ENCODE results near the gene SLC26A11. TPM values are rescaled to one million over a fixed set of nuclear protein-coding genes. Genes with fewer than 3 reads are reported as not detected.

The SLC26A11 gene
- total RNA-seq, 1 experiment from 2014 or later: 37.1 TPM

DNA sequence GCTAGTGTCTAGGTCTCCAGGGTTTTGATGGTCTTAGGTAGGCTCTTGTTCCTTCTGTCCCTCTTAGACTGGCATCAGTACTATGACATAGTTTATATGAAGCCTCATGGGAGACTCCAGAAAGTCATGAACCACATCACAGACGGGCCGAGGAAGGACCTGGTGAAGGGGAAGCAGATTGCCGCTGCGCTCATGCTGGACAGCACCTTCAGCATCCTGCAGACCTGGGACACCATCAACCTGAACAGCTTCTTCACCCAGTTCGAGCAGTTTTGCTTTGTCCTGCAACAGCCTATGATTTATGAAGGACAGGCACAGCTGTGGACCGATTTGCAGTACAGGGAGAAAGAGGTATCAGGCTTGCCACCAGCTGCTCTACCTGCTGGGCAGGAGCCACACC is 74.4 kb downstream of the SLC26A11 start:
- no peak for DNase-seq
- Mint-ChIP-seq H3K4me1 (ENCODE audit: low read depth, unreplicated experiment) (no peaks in the 10 kb centered on the region), H3K36me3 (ENCODE audit: insufficient read depth, unreplicated experiment) (peaks cover 63% of the 10 kb centered on the region), H3K27ac (ENCODE audit: unreplicated experiment) (no peak overlapping the region), H3K4me3 (ENCODE audit: unreplicated experiment) (no peak overlapping the region), H3K9me3 (ENCODE audit: unreplicated experiment) (no peaks in the 10 kb centered on the region), H3K27me3 (ENCODE audit: insufficient read depth, unreplicated experiment) (no peaks in the 10 kb centered on the region)
- TF ChIP-seq, protein P1, sequence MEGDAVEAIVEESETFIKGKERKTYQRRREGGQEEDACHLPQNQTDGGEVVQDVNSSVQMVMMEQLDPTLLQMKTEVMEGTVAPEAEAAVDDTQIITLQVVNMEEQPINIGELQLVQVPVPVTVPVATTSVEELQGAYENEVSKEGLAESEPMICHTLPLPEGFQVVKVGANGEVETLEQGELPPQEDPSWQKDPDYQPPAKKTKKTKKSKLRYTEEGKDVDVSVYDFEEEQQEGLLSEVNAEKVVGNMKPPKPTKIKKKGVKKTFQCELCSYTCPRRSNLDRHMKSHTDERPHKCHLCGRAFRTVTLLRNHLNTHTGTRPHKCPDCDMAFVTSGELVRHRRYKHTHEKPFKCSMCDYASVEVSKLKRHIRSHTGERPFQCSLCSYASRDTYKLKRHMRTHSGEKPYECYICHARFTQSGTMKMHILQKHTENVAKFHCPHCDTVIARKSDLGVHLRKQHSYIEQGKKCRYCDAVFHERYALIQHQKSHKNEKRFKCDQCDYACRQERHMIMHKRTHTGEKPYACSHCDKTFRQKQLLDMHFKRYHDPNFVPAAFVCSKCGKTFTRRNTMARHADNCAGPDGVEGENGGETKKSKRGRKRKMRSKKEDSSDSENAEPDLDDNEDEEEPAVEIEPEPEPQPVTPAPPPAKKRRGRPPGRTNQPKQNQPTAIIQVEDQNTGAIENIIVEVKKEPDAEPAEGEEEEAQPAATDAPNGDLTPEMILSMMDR (IDR thresholded peaks at IDR 0.05; ENCODE audit: insufficient read depth in 1 of 2, low read depth in 1 of 2, low read length in 1 of 2, severe bottlenecking in 1 of 2, unreplicated experiment in 1 of 2): no peak
- Histone ChIP-seq H3K4me3 (ENCODE audit: low read depth, low read length) (no peak overlapping the region), H3K36me3 (ENCODE audit: control insufficient read depth, insufficient read depth, low read length) (peaks cover 5% of the 10 kb centered on the region), H3K27me3 (replicated peaks; ENCODE audit: control insufficient read depth, insufficient read depth, low read length) (no peaks in the 10 kb centered on the region), H3K9me3 (no peaks in the 10 kb centered on the region), H3K4me1 (0 out of 2 replicates have a peak, but pooled peaks cover 4% of the 10 kb centered on the region)
- no TSS peak for BruUV-seq (replicated peaks)
- POLR2A ChIA-PET: no interaction called here
- CTCF ChIA-PET: no interaction called here
- intact Hi-C loops (cut with micrococcal nuclease; ENCODE audit: unreplicated experiment): no loop called here

DNA sequence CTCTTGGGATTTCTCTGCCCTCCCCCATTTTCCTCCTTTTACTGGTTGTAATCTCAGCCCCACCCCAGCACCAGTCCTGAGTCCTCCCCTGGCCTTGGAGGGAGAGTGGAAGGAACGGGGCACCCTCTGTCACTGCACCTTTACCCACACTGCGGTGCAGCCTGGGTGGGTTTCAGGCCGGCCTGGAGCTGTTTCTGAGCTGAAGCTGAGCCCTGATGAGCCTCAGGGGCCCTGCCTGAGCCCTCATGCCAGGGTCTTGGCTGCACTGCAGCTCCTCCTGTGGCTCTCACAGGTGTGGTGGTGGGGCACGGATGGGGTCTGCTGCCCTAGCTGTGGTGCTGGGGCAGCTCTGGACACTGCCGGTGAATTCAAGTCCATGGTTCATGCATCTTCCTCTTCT is 74.9 kb downstream of the SLC26A11 start:
- H3K4me3 ChIP-seq (ENCODE audit: low read depth, low read length): no peak overlapping the region
- Mint-ChIP-seq H3K36me3 (ENCODE audit: insufficient read depth, unreplicated experiment) (peaks cover 63% of the 10 kb centered on the region), H3K4me1 (ENCODE audit: low read depth, unreplicated experiment) (no peaks in the 10 kb centered on the region), H3K27me3 (ENCODE audit: insufficient read depth, unreplicated experiment) (no peaks in the 10 kb centered on the region), H3K27ac (ENCODE audit: unreplicated experiment) (no peak overlapping the region), H3K4me3 (ENCODE audit: unreplicated experiment) (no peak overlapping the region), H3K9me3 (ENCODE audit: unreplicated experiment) (no peaks in the 10 kb centered on the region)
- DNase-seq: no peak
- CTCF ChIA-PET: no interaction called here
- 0 out of 2 replicates have a peak, but pooled peaks cover 4% of the 10 kb centered on the region for H3K4me1 ChIP-seq
- H3K9me3 ChIP-seq: no peaks in the 10 kb centered on the region
- intact Hi-C loops (cut with micrococcal nuclease; ENCODE audit: unreplicated experiment): no loop called here
- no peaks in the 10 kb centered on the region for H3K27me3 ChIP-seq (replicated peaks; ENCODE audit: control insufficient read depth, insufficient read depth, low read length)
- POLR2A ChIA-PET: no interaction called here
- H3K36me3 ChIP-seq (ENCODE audit: control insufficient read depth, insufficient read depth, low read length): peaks cover 5% of the 10 kb centered on the region
- no TSS peak for BruUV-seq (replicated peaks)
- TF ChIP-seq, protein P1 (IDR thresholded peaks at IDR 0.05; ENCODE audit: insufficient read depth in 1 of 2, low read depth in 1 of 2, low read length in 1 of 2, severe bottlenecking in 1 of 2, unreplicated experiment in 1 of 2): no peak

DNA sequence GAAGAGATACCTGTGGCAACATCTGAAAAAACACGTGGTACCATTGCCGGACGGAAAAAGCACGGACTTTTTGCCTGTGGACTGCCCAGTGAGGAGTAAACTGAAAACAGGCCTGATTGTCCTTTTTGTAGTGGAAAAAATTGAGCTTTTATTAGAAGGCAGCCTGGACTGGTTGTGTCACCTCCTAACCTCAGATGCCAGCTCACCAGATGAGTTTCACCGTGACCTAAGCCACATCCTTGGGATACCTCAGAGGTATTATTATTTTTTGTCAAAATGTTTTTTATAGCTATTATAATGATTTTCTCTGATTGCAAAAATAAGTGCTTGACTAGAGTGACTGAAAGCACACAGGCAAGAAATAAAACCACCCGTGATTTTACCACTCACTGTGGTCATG is 75.3 kb downstream of the SLC26A11 start:
- Mint-ChIP-seq H3K9me3 (ENCODE audit: unreplicated experiment) (no peaks in the 10 kb centered on the region), H3K27ac (ENCODE audit: unreplicated experiment) (no peak overlapping the region), H3K36me3 (ENCODE audit: insufficient read depth, unreplicated experiment) (peaks cover 64% of the 10 kb centered on the region), H3K4me1 (ENCODE audit: low read depth, unreplicated experiment) (no peaks in the 10 kb centered on the region), H3K4me3 (ENCODE audit: unreplicated experiment) (no peak overlapping the region), H3K27me3 (ENCODE audit: insufficient read depth, unreplicated experiment) (no peaks in the 10 kb centered on the region)
- TF ChIP-seq, protein P1 (IDR thresholded peaks at IDR 0.05; ENCODE audit: insufficient read depth in 1 of 2, low read depth in 1 of 2, low read length in 1 of 2, severe bottlenecking in 1 of 2, unreplicated experiment in 1 of 2): no peak
- Histone ChIP-seq H3K36me3 (ENCODE audit: control insufficient read depth, insufficient read depth, low read length) (peaks cover 6% of the 10 kb centered on the region), H3K27me3 (replicated peaks; ENCODE audit: control insufficient read depth, insufficient read depth, low read length) (no peaks in the 10 kb centered on the region), H3K4me3 (ENCODE audit: low read depth, low read length) (no peak overlapping the region), H3K9me3 (no peaks in the 10 kb centered on the region), H3K4me1 (0 out of 2 replicates have a peak, but pooled peaks cover 4% of the 10 kb centered on the region)
- BruUV-seq (replicated peaks): no TSS peak
- ChIA-PET POLR2A (no interaction called here), CTCF (no interaction called here)
- intact Hi-C loops (cut with micrococcal nuclease; ENCODE audit: unreplicated experiment): no loop called here
- DNase-seq: no peak

Measured in Caco-2 (cell line).